ENCODE data around the gene UBE3C. TPM values are rescaled to one million over a fixed set of nuclear protein-coding genes. Genes with fewer than 3 reads are reported as not detected.
"Not testable (repeated sequence)": the region's sequence is repeated elsewhere in the genome, so short reads cannot be mapped to it uniquely, and the experiment has no call there.

UBE3C gene
- total RNA-seq, 1 donor from 2014 or later: 65.3 TPM

DNA sequence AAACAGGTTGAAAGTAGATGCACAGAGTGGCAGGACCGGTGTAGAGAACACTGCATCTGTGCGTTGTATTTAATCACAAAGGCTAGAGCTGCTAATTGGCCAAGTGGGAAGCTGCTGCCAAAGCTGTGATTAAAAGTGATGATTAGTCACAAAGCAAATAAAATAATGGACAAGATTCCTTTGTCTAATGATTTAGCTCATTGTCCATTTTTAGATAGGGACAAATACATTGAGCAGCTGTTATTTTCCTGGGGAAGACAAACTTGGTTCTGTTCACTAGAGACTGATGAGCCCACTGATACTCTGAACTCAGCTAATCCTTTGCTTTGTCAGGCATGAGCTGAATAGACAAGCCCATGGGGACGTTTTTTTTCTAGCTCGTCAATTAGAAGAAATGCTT is 19.7 kb downstream of the UBE3C start:
- H3K27ac Mint-ChIP-seq: no peak overlapping the region
- CTCF ChIA-PET: interaction anchor here (0.9 kb wide), 1 partner anchor 92 kb away, joined by 3 read pairs; no protein-coding TSS in a partner anchor
- H3K36me3 Mint-ChIP-seq (ENCODE audit: low read depth): peaks cover 7% of the 10 kb centered on the region
- DNase-seq: no peak
- ATAC-seq (ENCODE audit: low read depth): no peak
- TF ChIP-seq, protein P1, sequence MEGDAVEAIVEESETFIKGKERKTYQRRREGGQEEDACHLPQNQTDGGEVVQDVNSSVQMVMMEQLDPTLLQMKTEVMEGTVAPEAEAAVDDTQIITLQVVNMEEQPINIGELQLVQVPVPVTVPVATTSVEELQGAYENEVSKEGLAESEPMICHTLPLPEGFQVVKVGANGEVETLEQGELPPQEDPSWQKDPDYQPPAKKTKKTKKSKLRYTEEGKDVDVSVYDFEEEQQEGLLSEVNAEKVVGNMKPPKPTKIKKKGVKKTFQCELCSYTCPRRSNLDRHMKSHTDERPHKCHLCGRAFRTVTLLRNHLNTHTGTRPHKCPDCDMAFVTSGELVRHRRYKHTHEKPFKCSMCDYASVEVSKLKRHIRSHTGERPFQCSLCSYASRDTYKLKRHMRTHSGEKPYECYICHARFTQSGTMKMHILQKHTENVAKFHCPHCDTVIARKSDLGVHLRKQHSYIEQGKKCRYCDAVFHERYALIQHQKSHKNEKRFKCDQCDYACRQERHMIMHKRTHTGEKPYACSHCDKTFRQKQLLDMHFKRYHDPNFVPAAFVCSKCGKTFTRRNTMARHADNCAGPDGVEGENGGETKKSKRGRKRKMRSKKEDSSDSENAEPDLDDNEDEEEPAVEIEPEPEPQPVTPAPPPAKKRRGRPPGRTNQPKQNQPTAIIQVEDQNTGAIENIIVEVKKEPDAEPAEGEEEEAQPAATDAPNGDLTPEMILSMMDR (IDR thresholded peaks at IDR 0.05): no peak
- no peaks in the 10 kb centered on the region for H3K27me3 Mint-ChIP-seq
- H3K4me3 Mint-ChIP-seq: no peak overlapping the region
- POLR2A ChIA-PET: no interaction called here
- intact Hi-C loops (cut with micrococcal nuclease): no loop called here
- H3K4me1 Mint-ChIP-seq: peaks cover 25% of the 10 kb centered on the region
- no peaks in the 10 kb centered on the region for H3K9me3 Mint-ChIP-seq

DNA sequence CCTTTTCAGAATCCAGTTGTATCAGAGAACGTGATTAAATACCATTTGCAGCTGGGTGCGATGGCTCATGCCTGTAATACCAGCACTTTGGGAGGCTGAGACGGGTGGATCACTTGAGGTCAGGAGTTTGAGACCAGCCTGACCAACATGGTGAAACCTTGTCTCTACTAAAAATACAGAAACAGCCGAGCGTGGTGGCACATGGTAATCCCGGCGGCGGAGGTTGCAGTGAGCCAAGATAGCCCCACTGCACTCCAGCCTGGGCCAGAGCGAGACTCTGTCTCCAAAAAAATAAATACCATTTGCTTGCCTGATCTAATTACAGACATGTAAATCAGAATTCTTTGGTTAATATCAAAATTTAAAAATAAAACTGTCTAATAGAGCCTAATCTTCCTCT is 20.8 kb downstream of the UBE3C start:
- POLR2A ChIA-PET; CTCF ChIA-PET; DNase-seq; ATAC-seq (ENCODE audit: low read depth); H3K4me3 Mint-ChIP-seq; intact Hi-C loops (cut with micrococcal nuclease); H3K27me3 Mint-ChIP-seq; H3K27ac Mint-ChIP-seq; H3K9me3 Mint-ChIP-seq: not testable (repeated sequence)
- peaks cover 13% of the 10 kb centered on the region for H3K36me3 Mint-ChIP-seq (ENCODE audit: low read depth)
- peaks cover 18% of the 10 kb centered on the region for H3K4me1 Mint-ChIP-seq

DNA sequence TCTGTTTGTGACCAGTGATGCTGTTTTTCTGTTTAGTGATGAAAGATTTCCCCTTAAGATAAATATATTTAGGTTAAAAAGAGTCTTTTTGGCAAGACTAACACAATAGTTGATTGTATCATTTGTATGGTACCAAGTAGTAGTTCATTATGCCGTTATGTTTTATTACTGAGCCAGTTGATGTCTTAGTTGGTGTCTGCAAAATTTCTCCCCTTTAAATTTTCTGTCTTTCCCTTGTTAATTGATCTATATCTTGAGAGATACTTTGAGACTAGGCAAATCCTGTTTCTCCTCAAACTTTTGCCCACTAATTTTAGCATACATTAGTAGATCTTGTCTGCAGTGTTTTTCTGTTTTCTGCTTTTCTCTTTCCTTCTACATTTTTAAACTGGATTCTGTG is 21.7 kb downstream of the UBE3C start:
- CTCF ChIA-PET: no interaction called here
- H3K4me1 Mint-ChIP-seq: peaks cover 12% of the 10 kb centered on the region
- peaks cover 4% of the 10 kb centered on the region for H3K9me3 Mint-ChIP-seq
- ATAC-seq (ENCODE audit: low read depth) (no peak), DNase-seq (no peak)
- intact Hi-C loops (cut with micrococcal nuclease): no loop called here
- POLR2A ChIA-PET: no interaction called here
- no peak overlapping the region for H3K27ac Mint-ChIP-seq
- TF ChIP-seq, protein P1 (IDR thresholded peaks at IDR 0.05): no peak
- no peaks in the 10 kb centered on the region for H3K27me3 Mint-ChIP-seq
- peaks cover 20% of the 10 kb centered on the region for H3K36me3 Mint-ChIP-seq (ENCODE audit: low read depth)
- no peak overlapping the region for H3K4me3 Mint-ChIP-seq

DNA sequence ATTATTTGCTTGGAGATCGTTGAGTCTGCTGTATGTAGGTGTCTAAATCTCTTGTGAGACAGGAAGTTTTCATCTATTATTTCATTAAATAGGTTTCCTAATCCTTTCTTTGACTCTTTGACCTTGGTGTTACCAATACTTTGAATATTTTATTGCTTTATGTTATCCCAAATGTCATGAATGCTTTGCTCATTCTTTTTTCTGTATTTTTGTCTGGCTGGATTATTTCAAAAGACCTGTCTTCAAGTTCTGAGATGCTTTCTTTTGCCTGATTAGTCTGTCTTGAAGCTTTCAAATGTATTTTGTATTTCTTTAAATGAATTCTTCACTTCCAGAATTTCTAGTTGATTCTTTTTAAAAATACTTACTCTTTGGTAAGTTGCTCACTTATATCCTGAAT is 27.3 kb downstream of the UBE3C start:
- Mint-ChIP-seq H3K27me3 (no peaks in the 10 kb centered on the region), H3K9me3 (peaks cover 11% of the 10 kb centered on the region), H3K4me1 (no peaks in the 10 kb centered on the region), H3K36me3 (ENCODE audit: low read depth) (peaks cover 61% of the 10 kb centered on the region), H3K27ac (no peak overlapping the region), H3K4me3 (no peak overlapping the region)
- intact Hi-C loops (cut with micrococcal nuclease): no loop called here
- ATAC-seq (ENCODE audit: low read depth) (no peak), DNase-seq (no peak)
- CTCF ChIA-PET: no interaction called here
- TF ChIP-seq, protein P1 (IDR thresholded peaks at IDR 0.05): no peak
- POLR2A ChIA-PET: no interaction called here

DNA sequence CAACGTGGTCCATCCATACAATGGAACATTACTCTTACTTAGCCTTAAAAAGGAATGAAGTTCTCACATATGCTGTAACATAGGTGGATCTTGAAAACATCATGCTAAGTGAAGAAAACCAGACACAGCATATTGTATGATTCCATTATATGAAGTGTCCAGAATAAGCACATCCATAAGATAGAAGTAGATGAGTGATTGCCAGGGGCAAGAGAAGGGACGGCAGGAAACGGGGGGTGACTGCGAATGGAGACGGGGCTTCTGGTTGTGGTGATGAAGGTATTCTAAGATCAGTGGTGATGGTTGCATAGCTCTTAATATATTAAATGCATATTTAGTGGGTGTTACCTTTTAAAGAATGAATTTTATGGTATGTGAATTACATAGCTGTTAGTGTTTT is 29.8 kb downstream of the UBE3C start:
- ATAC-seq (ENCODE audit: low read depth): no peak
- CTCF ChIA-PET: no interaction called here

More for the DNA sequence above, 29.8 kb downstream of the UBE3C start:
- Mint-ChIP-seq H3K4me1 (no peaks in the 10 kb centered on the region), H3K4me3 (no peak overlapping the region), H3K27me3 (no peaks in the 10 kb centered on the region), H3K9me3 (peaks cover 11% of the 10 kb centered on the region), H3K27ac (no peak overlapping the region), H3K36me3 (ENCODE audit: low read depth) (peaks cover 78% of the 10 kb centered on the region)
- intact Hi-C loops (cut with micrococcal nuclease): no loop called here
- DNase-seq: no peak
- POLR2A ChIA-PET: no interaction called here
- TF ChIP-seq, protein P1 (IDR thresholded peaks at IDR 0.05): no peak

All from activated B cell treated with CpG ODN at 0.5 μM for 24 hours (primary cell).